H1 (cell line): Measurements from ENCODE around the gene IL5. TPM values are rescaled to one million over a fixed set of nuclear protein-coding genes. Genes with fewer than 3 reads are reported as not detected.
A peak's percentile ranks its signal among the peaks of the same experiment; 100 is the strongest.

Experiments used
- CTCF ChIA-PET: fragments of 300-600 bp; sonication (Branson Sonifier 250); formaldehyde crosslinking; loops from one replicate; lab custom pipeline; 2021; ENCODE audit not compliant: partially characterized antibody; lab: Charles Lee
- POLR2A ChIA-PET: fragments of 300-600 bp; sonication (Branson Sonifier 250); formaldehyde crosslinking; loops from one replicate; lab custom pipeline; 2021; ENCODE audit warnings: inconsistent platforms; ENCODE audit not compliant: partially characterized antibody; lab: Charles Lee
- DNase-seq, 2 experiments: peaks; one replicate each; pipeline versions ENCODE4 v3.0.0 to v3.0.0-alpha.2; 2010 to 2022; ENCODE audit warnings: low spot score in 2 of 2, low read depth in 1 of 2, mixed read lengths in 1 of 2
- FAIRE-seq: peaks from 2 replicates; lab custom pipeline; 2011; peaks lifted over from hg19 to GRCh38; lab: Jason Lieb, UNC
- H2AFZ ChIP-seq: 2 replicates; pipeline ENCODE4 v1.8.1; 2012; ENCODE audit warnings: low read length, inconsistent platforms
- H2AK5ac ChIP-seq: 2 replicates; pipeline ENCODE4 v1.6.1; 2013; ENCODE audit warnings: low read depth, low read length
- H2BK120ac ChIP-seq: replicated peaks from 2 replicates; pipeline ENCODE3; 2013; ENCODE audit warnings: low read depth, low read length, inconsistent platforms
- H2BK12ac ChIP-seq: 2 replicates; pipeline ENCODE4 v1.6.1; 2013; ENCODE audit warnings: low read depth, low read length
- H2BK15ac ChIP-seq: 2 replicates; pipeline ENCODE4 v1.6.1; 2013; ENCODE audit warnings: low read length
- H2BK20ac ChIP-seq: 2 replicates; pipeline ENCODE4 v1.6.1; 2013; ENCODE audit warnings: low read length
- H2BK5ac ChIP-seq: 2 replicates; pipeline ENCODE4 v1.6.1; 2013; ENCODE audit warnings: low read depth, low read length
- H3K14ac ChIP-seq: 2 replicates; pipeline ENCODE4 v1.6.1; 2013; ENCODE audit warnings: inconsistent platforms; ENCODE audit not compliant: insufficient read length
- H3K18ac ChIP-seq: 2 replicates; pipeline ENCODE4 v1.6.1; 2013; ENCODE audit warnings: low read length; ENCODE audit errors: extremely low read depth
- H3K23ac ChIP-seq: 2 replicates; pipeline ENCODE4 v1.6.1; 2013; ENCODE audit warnings: inconsistent platforms; ENCODE audit not compliant: insufficient read length
- H3K23me2 ChIP-seq: 2 replicates; pipeline ENCODE4 v1.6.1; 2013; ENCODE audit warnings: low read depth, low read length
- H3K27ac ChIP-seq: 2 replicates; pipeline ENCODE4 v1.6.1; 2011; ENCODE audit warnings: low read depth, low read length, inconsistent platforms
- H3K27me3 ChIP-seq, 4 experiments: replicated peaks in 1 of 4; 1 replicate in 1 of 4; 2 replicates in 3 of 4; pipeline versions ENCODE4 v1.6.1 to v1.8.1; 2011 to 2013; ENCODE audit warnings: low read length in 3 of 4, mild to moderate bottlenecking in 3 of 4, inconsistent platforms in 2 of 4, mixed read lengths in 2 of 4, moderate library complexity in 1 of 4; ENCODE audit not compliant: control insufficient read depth in 3 of 4, insufficient read depth in 3 of 4; ENCODE audit errors: extremely low read depth in 1 of 4
- H3K36me3 ChIP-seq, 4 experiments: 2 replicates each; pipeline versions ENCODE4 v1.6.1 to v1.8.1; 2011 to 2013; ENCODE audit warnings: mild to moderate bottlenecking in 4 of 4, low read length in 3 of 4, moderate library complexity in 2 of 4, control low read depth in 1 of 4, inconsistent platforms in 1 of 4; ENCODE audit not compliant: insufficient read depth in 4 of 4, control insufficient read depth in 2 of 4
- H3K4ac ChIP-seq: replicated peaks from 2 replicates; pipeline ENCODE3; 2013; ENCODE audit warnings: low read length, low read depth, mixed read lengths, inconsistent platforms; ENCODE audit not compliant: insufficient read length
- H3K4me1 ChIP-seq, 4 experiments: replicated peaks in 1 of 4; 1 replicate in 1 of 4; 2 replicates in 3 of 4; pipeline versions ENCODE4 v1.6.1 to v1.8.1; 2011 to 2013; ENCODE audit warnings: low read length in 3 of 4, inconsistent platforms in 2 of 4, mixed read lengths in 1 of 4; ENCODE audit not compliant: insufficient read depth in 4 of 4, control insufficient read depth in 3 of 4
- H3K4me2 ChIP-seq, 2 experiments: 2 replicates each; pipeline versions ENCODE4 v1.6.1 to v1.8.1; 2011 to 2013; ENCODE audit warnings: low read depth in 2 of 2, low read length in 2 of 2, control low read depth in 1 of 2, inconsistent platforms in 1 of 2, mild to moderate bottlenecking in 1 of 2; ENCODE audit not compliant: insufficient read depth in 1 of 2
- H3K4me3 ChIP-seq, 4 experiments: fragments of 200-600, 300-600 bp in 1 of 4; sonication (generic), shearing (Covaris generic), sonication (Bioruptor Twin) in 1 of 4; 2 replicates each; pipeline versions ENCODE4 v1.5.1 to v1.8.1; 2011 to 2016; ENCODE audit warnings: low read length in 4 of 4, low read depth in 3 of 4, control low read depth in 2 of 4, inconsistent platforms in 2 of 4, mild to moderate bottlenecking in 2 of 4, mixed read lengths in 1 of 4, moderate library complexity in 1 of 4; ENCODE audit not compliant: insufficient read depth in 2 of 4; ENCODE audit errors: extremely low read depth in 1 of 4
- H3K56ac ChIP-seq: replicated peaks from 2 replicates; pipeline ENCODE3; 2013; ENCODE audit warnings: low read depth, mild to moderate bottlenecking, mixed read lengths, low read length, inconsistent platforms; ENCODE audit not compliant: insufficient read length
- H3K79me1 ChIP-seq: 2 replicates; pipeline ENCODE4 v1.6.1; 2013; ENCODE audit warnings: low read depth, low read length, control low read depth
- H3K79me2 ChIP-seq, 2 experiments: 2 replicates each; pipeline versions ENCODE4 v1.6.1 to v1.8.1; 2012 to 2013; ENCODE audit warnings: low read length in 2 of 2, mild to moderate bottlenecking in 2 of 2, inconsistent platforms in 1 of 2; ENCODE audit not compliant: insufficient read depth in 2 of 2, control insufficient read depth in 1 of 2
- H3K9ac ChIP-seq, 4 experiments: replicated peaks in 1 of 4; 1 replicate in 1 of 4; 2 replicates in 3 of 4; pipeline versions ENCODE4 v1.6.1 to v1.8.1; 2011 to 2013; ENCODE audit warnings: low read depth in 3 of 4, low read length in 3 of 4, control low read depth in 2 of 4, mild to moderate bottlenecking in 2 of 4, moderate library complexity in 2 of 4, inconsistent platforms in 1 of 4; ENCODE audit errors: extremely low read depth in 1 of 4
- H3K9me3 ChIP-seq, 2 experiments: 2 replicates each; pipeline versions ENCODE4 v1.6.1 to v1.8.1; 2012 to 2013; ENCODE audit warnings: mild to moderate bottlenecking in 2 of 2, moderate library complexity in 2 of 2, control low read depth in 1 of 2, inconsistent platforms in 1 of 2, low read depth in 1 of 2, low read length in 1 of 2, mixed read lengths in 1 of 2; ENCODE audit not compliant: insufficient read depth in 2 of 2
- H4K20me1 ChIP-seq, 2 experiments: replicated peaks in 1 of 2; 2 replicates each; pipeline versions ENCODE3 to v1.8.1; 2011 to 2013; ENCODE audit warnings: inconsistent platforms in 2 of 2, low read length in 2 of 2, mild to moderate bottlenecking in 1 of 2; ENCODE audit not compliant: insufficient read depth in 2 of 2, control insufficient read depth in 1 of 2
- H4K5ac ChIP-seq: 2 replicates; pipeline ENCODE4 v1.6.1; 2013; ENCODE audit warnings: low read length, low read depth, mixed read lengths, inconsistent platforms; ENCODE audit not compliant: insufficient read length
- H4K8ac ChIP-seq: 2 replicates; pipeline ENCODE4 v1.8.0; 2013; ENCODE audit warnings: mild to moderate bottlenecking, moderate library complexity, low read length, inconsistent platforms; ENCODE audit not compliant: insufficient read depth; ENCODE audit errors: extremely low read depth
- H4K91ac ChIP-seq: replicated peaks from 2 replicates; pipeline ENCODE3; 2013; ENCODE audit warnings: low read length, mixed read lengths, inconsistent platforms; ENCODE audit not compliant: insufficient read length
- HDAC6 ChIP-seq: IDR thresholded peaks from one replicate; pipeline ENCODE4 v1.7.1; 2012; ENCODE audit warnings: low read depth, mild to moderate bottlenecking, inconsistent platforms, low read length, moderate library complexity
- JUND ChIP-seq: IDR thresholded peaks from 2 replicates; pipeline ENCODE4 v1.6.1; 2011; ENCODE audit warnings: mild to moderate bottlenecking, improper control_type of control experiment, low read length
- RFX5 ChIP-seq: IDR thresholded peaks from 2 replicates; pipeline ENCODE4 v1.6.1; 2011; ENCODE audit warnings: low read depth, low read length, improper control_type of control experiment, borderline replicate concordance
- WGBS, 2 experiments: shearing (Covaris generic) in 1 of 2; methylation state at CpG; one replicate each; pipeline versions ENCODE4 v1.1.6 to v1.1.7; 2013 to 2015; ENCODE audit warnings: low lambda C conversion rate in 2 of 2, mixed read lengths in 2 of 2, inconsistent platforms in 1 of 2, low coverage in 1 of 2, missing lambda C conversion rate in 1 of 2; ENCODE audit not compliant: insufficient replicate concordance in 2 of 2, insufficient coverage in 1 of 2, insufficient read length in 1 of 2; ENCODE audit errors: extremely low coverage in 1 of 2, missing lambda C conversion rate in 1 of 2; 5-methylcytosine and 5-hydroxymethylcytosine counted together
- polyA plus RNA-seq, 7 experiments: library from polyadenylated mRNA; depleted of rRNA in 3 of 7; stranded (reverse) in 5 of 7; unstranded in 2 of 7; fragments of >200 nt in 5 of 7; fragments of 200-250 nt in 2 of 7; gene quantifications; 1 replicate in 5 of 7; 2 replicates in 1 of 7; 4 replicates in 1 of 7; pipeline versions ENCODE4 v1.2.1 to v1.2.3, GENCODE V29; 2011 to 2013; ENCODE audit warnings: missing spikeins in 2 of 7, mixed read lengths in 2 of 7
- total RNA-seq: library from RNA; stranded (reverse); fragmentation: NEBNext Ultra II Directional; extraction: Animal tissue kit (Norgen Biotek cat#: 25700); gene quantifications from 2 replicates; pipeline ENCODE4 v1.2.1, GENCODE V29; 2021

The IL5 gene
- total and polyA plus RNA-seq, 2 of the 8 experiments (the other 6 are each of a cell fraction or from before 2014, with no cell fraction given): not detected

DNA sequence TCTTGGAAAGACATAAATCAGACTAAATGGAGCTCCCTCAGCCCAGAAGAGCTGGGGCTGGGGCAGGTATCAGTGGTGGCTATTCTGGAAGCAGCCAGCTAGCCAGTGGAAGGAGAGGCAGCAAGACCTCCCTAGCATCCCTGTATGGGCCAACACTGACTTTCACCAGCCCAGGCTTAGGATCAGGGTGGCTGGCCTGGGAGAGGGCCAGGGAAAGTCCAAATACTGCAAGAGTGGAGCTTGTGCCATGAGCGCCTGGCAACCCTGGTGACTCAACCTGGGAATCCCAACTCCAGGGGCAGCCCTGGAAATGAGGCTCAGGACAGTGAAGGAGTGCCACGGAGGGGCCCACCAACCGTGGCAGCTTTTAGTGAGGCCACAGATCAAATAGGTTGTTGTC, 45.2 kb downstream of the IL5 start:
- H3K23ac ChIP-seq: no peak overlapping the region
- H2AFZ ChIP-seq: no peak overlapping the region
- peaks cover 4 to 10% (median 7%) of the 10 kb centered on the region in 4 experiments; a peak in 6 of 7 replicates for H3K4me1 ChIP-seq
- ChIA-PET CTCF (interaction anchor here (0.8 to 19.9 kb wide), 19 partner anchors 8 to 308 kb away, joined by 3 to 353 read pairs (median 5); partner anchors contain the start of gene IRF1), POLR2A (interaction anchor here (0.5 to 1.0 kb wide), 5 partner anchors 10 to 656 kb away, joined by 3 read pairs; no protein-coding TSS in a partner anchor)
- no peaks in the 10 kb centered on the region for H3K27me3 ChIP-seq
- H3K27ac ChIP-seq: no peak overlapping the region
- WGBS, 2 experiments: 93% methylated on average over 3 of the region's 3 CpGs; no CpG with 5 or more reads in 1 of the 2 experiments
- no peak overlapping the region for H3K9ac ChIP-seq
- no peak overlapping the region for H4K91ac ChIP-seq
- no peak overlapping the region for H2BK12ac ChIP-seq
- peaks cover 12% of the 10 kb centered on the region; the same call in 1 of the 2 replicates for H3K23me2 ChIP-seq
- H4K20me1 ChIP-seq: no peaks in the 10 kb centered on the region
- H2BK20ac ChIP-seq: no peak overlapping the region
- no peak for TF ChIP-seq RFX5
- no peak for TF ChIP-seq HDAC6
- TF ChIP-seq JUND: no peak
- H3K36me3 ChIP-seq: no peaks in the 10 kb centered on the region
- peak in 1 of 2 experiments; percentile 38 for DNase-seq
- H3K4me3 ChIP-seq: no peak overlapping the region
- FAIRE-seq: no peak
- H2BK15ac ChIP-seq: peak overlapping the region; percentile 4; the same call in 1 of the 2 replicates
- H4K8ac ChIP-seq: no peak overlapping the region; the same call in 1 of the 2 replicates
- H4K5ac ChIP-seq: no peak overlapping the region
- no peak overlapping the region for H2BK120ac ChIP-seq
- no peak overlapping the region for H3K56ac ChIP-seq
- H3K79me1 ChIP-seq: no peaks in the 10 kb centered on the region
- H3K14ac ChIP-seq: no peak overlapping the region
- H3K4ac ChIP-seq: no peak overlapping the region
- H2BK5ac ChIP-seq: no peak overlapping the region
- no peaks in the 10 kb centered on the region for H3K9me3 ChIP-seq
- no peak overlapping the region for H3K18ac ChIP-seq
- H3K79me2 ChIP-seq: no peaks in the 10 kb centered on the region
- H3K4me2 ChIP-seq: no peak overlapping the region; a peak in 1 of 4 replicates
- peak overlapping the region; percentile 83 for H2AK5ac ChIP-seq
